IPS DF 19.7 (cell line): ENCODE data around the gene LPIN3.
"Not testable (repeated sequence)": the region's sequence is repeated elsewhere in the genome, so short reads cannot be mapped to it uniquely, and the experiment has no call there.

Source experiments
- DNase-seq: peaks from one replicate; pipeline ENCODE4 v3.0.0-alpha.2; 2013; ENCODE audit warnings: low read depth, low spot score

LPIN3 gene, protein sequence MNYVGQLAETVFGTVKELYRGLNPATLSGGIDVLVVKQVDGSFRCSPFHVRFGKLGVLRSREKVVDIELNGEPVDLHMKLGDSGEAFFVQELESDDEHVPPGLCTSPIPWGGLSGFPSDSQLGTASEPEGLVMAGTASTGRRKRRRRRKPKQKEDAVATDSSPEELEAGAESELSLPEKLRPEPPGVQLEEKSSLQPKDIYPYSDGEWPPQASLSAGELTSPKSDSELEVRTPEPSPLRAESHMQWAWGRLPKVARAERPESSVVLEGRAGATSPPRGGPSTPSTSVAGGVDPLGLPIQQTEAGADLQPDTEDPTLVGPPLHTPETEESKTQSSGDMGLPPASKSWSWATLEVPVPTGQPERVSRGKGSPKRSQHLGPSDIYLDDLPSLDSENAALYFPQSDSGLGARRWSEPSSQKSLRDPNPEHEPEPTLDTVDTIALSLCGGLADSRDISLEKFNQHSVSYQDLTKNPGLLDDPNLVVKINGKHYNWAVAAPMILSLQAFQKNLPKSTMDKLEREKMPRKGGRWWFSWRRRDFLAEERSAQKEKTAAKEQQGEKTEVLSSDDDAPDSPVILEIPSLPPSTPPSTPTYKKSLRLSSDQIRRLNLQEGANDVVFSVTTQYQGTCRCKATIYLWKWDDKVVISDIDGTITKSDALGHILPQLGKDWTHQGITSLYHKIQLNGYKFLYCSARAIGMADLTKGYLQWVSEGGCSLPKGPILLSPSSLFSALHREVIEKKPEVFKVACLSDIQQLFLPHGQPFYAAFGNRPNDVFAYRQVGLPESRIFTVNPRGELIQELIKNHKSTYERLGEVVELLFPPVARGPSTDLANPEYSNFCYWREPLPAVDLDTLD

DNA sequence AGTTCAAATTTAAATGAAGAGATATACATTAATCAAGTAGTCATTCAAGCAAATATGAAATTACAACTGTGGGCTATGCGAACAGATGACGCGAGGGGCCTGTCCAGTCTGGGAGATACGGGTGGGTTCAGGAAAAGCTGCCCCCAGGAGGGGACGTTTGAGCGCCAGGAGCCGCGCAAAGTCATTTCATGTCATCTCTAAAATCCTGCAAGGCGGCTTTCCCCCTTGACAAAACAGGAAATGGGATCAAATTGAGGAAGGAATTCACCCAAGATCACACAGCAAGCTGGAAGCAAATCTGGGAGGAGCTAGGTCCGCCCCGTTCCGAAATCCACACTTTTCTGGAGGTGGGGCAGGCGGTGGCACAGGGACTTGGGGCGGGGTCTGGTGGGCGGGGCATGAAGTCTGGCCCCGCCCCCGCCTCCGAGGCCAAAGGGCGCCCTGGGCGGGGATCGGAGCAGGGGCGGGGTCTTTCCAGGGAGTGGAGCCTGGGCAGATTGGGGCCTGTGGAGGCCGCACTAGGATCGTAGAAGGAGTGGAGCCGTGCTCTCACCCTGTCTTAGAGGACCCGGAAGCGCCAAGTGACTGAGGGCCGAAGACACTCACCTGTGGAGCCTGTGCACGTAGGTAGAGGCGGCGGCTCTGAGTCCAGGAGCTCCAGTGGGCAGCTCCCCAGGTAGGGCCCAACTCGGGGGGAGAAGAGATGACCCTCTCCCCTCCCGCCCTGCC lies at the start of gene LPIN3:
Gene LPIN3, plus strand, starts transcription at position 495 of the 729 bp plus-strand sequence. CDS start 4,983 bp downstream, outside the sequence.
- peak; percentile 63 for DNase-seq

DNA sequence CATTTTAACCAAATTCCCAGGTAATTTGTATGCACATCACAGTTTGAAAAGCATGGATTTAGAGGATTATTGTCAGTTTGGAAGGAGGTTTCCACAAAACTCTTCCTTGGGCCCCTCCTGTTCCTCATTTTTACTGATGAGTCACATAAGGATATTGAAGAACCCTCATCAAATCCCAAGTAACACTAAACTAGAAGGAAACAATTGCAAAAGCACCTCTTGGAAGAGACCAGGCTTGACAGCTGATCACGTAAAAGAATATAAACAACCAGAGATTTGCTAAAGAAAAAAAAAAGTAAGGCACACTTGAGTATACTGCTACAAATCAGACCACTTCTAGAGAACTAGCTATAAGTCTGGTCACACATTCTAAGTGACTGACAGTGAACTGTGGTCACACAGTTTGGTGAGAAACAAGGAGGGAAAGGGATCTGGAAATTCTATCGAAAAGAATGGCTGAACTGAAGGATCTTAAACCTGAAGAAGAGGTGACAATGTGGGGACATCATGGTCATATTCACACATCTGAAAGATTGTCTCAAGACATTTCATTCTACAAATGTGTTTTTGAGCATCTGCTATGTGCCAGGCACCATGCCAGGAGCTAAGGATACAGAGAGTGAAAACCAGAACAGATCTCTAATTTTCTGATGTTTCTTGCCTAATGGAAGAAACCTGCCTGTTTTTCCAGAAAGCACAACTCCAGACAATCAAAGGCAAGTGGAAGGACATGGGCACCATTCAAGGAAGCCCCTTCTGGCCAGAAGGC lies 47.2 kb upstream of the LPIN3 start:
- no peak for DNase-seq

DNA sequence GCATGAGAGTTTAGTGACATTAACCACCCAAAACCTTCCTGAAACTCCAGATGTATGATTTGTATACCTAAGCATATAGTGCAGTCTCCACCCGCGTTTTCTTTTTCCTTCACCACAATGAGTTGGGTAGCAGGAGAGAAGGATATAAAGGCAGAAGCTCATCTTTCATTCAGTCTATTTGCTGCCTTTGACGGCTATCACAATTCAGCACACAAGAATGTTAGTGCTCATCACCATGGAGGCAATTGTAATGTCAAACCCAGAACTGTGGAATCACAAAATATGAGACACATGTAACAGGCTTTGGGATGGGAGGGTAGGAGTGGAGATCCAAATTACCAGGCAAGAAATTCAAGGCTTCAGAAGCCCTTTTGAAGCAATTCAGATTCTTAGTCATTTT lies 40.7 kb upstream of the LPIN3 start:
- no peak for DNase-seq

DNA sequence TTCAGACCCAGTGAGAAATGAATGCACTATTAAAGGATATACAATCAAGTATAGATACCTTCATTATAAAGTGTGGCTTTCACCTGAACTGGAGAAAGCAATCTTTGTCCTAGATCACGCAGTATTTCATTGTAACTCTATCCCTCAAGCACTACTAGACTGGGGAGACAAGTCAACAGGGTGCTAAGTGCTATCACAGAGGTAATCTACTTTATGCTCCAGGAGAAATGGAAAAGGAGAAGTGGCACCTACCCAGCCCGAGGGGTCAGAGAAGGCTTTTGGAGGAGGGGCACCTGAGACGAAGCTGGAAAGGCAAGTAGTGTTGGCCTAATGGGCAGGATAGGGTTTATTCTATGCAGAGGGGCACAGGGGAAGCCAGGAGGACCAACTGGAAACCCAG lies 40.2 kb upstream of the LPIN3 start:
- no peak for DNase-seq

DNA sequence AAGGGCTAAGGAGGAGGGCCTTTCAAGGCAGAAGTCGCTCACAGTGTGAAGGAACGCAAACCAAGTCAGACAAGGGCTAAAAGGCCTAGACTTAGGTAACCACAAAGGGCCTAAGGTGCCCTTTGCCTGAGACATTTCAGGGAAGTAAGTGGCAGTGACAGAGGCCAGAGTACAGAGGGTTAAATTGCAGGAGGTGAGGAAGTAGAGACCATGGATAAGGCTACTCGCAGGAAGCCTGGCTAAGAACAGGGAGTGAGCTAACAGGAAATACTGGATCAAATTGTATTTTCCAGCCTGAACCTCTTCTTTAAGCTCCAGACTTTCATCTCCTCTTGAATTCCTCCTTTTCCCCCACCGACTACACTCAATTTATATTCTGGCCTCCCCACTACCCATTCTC lies 39.7 kb upstream of the LPIN3 start:
- no peak for DNase-seq

DNA sequence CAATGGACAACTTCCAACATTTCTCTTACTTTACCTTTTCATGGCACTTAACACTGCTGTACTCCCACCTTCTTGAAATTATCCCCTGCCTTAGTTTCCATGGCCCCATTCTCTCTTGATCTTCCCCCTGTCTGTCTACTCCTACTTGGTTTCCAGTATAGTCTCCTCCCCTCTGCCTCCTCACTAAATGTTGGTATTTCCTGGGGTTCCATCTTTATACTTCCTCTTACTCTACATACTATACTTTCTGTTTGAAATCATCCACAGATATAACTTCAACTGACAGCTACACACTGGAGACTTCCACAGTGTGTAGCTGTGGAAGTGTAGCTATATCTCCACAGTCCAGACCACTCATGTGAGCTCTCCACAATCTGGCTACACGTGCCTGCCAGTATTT lies 36.6 kb upstream of the LPIN3 start:
- no peak for DNase-seq

DNA sequence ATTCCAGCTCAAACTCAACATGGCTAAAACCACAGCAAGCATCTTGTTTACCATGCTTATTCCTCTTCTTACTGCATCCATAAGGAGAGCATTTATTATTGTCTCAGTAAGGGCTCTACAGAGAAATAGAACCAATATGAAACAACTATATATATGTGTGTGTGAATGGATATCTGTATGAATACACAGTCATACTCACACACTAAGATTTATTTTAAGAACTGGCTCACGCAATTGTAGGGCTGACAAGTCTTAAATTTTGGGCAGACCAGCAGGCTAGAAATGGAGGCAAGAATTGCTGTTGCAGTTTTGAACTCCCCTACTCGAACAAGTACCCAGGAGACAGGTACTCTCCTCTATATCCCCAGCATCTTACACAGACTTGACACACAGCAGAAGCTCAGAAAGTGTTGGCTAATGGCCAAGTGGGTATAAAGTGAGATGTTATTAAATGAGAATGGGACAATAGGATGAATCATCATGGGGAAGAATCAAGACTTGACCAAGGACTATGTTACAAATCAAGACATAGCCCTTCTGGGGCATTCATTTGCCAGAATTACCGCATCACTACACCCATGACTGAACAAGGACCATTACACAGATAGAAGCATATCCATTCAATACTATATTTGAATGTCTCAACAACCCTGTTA lies 36.1 kb upstream of the LPIN3 start:
- DNase-seq = no peak

DNA sequence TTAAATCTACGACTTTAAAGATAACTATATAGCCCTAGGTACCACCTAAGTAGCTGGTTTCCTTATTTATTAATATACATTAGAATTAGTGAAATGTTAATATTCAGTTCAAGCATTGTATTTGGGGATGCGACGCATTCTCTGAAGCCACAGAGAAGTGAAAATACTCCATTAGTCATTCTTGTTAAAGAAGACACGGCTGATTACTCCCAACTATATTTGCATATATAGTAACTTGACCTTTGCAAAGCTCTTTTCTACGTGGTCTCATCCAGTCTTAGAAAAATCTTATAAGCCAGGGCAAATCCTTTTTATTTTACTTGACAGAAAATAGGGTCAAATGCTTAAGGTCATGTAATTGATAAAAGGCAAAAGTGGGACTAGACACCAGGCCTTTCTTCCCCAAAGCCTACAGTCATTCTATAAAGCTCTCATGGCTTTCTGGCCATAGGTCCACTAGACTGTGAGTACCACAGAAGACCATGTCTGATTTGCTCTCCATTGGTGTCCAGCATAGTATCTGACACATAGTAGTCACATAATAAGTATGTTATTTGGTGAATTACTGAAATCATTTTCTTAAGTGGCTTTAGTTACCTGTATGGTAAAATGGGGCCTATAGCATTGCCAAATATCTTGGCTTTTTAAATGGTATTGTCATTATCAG lies 34.4 kb upstream of the LPIN3 start:
- no peak for DNase-seq

DNA sequence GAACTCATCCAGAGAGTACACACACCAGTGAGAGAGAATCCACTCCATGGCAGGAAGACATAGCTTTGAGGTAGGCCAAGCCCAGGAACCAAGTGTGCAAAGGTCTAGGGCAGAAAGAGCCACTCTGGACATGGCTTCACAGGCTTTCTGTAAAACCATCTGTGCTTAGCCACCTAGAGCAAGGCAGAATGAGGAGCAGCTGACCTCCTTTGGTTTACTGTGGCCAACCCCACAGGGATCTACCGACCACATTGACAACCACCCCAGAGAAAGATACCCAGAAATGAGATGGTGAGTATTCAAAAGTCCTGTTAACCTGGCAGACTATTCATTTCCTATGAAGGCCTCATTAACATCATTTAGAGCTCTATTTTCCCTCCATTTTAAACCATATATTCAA lies 33.6 kb upstream of the LPIN3 start:
- no peak for DNase-seq

DNA sequence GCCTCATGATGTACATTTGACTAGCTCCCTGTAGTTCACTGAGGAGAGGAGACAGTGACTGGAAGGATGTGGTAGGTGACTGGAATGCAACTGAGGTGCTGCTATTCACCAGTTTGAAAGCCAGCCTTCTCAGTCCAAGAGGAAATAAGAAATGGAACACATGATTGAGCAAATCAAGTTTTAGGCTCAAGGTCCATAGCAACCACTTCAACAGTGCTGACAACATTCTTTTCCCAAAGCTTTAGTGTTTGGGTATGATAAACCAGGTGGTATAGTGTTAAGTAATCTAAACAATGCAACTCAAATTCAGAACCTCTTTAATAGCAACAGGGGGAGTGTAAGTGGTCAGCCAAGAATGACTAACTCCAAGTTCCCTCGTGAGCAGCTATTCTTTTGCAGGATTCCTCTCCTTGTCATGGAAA lies 32.3 kb upstream of the LPIN3 start:
- no peak for DNase-seq

DNA sequence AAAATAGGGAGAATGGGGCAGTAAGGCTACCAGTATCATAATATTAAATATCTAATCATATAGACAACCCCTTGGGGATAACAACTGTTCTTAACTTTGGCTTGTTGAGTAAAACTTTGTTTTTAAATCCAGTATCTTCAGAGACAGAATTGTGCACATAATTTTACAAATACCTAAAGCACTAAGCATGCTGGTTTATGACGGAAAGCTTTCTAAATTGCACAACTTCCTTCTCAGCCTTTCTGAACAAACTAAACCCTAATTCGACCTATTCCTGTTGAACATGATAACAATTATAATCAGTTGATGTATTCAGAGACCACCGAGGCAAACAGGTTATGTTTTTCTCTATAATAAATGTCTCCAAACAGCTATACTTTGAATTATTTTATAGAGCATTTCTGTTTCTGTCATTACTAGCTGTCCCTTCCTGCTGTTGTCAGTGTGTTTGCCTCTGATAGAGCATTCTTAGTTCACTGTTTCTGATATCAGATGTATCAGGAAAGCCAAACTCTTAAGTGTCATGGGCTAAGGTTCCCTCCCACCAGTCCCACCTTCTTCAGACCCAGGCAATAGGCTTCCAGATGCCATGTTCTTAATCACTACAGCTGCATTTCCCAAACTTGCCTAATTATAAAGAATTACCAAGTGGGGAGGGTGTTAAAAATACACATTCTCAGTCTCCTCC lies 31.8 kb upstream of the LPIN3 start:
- DNase-seq = no peak

DNA sequence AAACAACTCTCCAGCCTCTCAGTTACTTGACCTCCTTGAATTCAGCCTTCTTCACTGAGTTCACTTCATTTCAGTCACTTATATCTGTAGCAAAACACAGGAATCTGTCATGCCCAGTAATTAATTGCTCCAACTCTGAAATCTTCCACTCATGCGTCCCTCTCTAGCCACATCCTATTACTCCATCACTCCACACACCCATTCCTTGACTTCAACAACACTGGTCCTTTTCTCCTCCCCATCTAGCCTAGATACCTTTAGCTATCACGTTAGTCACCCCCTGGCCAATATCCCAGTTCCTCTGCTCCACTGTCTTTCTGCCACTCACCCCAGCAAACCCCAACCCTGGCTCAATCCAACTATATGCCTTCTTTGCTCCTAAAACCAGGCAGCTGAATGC lies 30.8 kb upstream of the LPIN3 start:
- DNase-seq = no peak

DNA sequence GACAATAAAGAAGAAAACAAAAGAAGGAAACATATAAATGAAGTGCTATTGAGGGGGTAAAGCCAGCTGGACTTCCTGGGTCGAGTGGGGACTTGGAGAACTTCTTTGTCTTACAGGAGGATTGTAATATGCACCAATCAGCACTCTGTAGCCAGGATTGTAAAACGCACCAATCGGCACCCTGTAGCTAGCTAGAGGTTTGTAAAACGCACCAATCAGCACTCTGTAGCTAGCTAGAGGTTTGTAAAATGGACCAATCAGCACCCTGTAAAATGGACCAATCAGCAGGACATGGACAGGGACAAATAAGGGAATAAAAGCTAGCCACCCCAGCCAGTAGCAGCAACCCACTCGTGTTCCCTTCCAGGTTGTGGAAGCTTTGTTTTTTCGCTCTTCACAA lies 28.6 kb upstream of the LPIN3 start:
- not testable (repeated sequence) for DNase-seq

DNA sequence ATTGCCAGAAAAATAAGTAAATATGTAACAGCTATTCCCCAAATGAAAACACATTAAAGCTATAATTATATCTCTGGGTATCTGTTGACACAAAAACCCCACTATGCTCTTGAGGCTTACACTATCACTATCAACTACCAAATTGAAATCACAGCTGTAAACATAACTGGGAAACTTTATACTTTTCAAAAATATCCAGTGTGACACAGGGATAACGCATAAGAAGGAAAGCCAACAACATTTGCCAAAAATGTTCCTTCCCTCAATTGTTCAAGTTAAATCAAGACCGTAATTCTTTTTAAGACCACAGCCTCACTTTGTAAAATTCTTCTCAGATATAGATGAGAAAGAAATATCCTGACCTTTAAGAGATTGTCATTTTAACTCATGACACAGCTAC lies 26.2 kb upstream of the LPIN3 start:
- no peak for DNase-seq

DNA sequence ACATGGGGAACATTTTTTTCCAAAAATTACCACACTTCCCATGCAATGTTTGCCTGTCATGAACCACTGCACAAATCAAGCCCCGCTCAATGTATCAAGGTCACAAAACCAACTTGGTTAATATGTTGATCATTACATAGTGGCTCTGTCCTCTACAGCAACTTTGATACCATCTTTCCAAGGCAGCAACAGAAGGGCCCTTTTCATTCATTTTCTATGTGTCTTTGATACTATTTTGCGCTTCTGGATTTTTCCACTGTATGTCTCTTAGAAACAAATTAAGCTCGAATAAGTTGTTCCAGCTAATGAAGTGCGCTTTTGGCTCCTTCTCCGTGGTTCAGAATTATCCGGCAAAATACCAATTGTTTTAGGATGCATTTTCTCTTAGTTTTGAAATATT lies 24.6 kb upstream of the LPIN3 start:
- no peak for DNase-seq

DNA sequence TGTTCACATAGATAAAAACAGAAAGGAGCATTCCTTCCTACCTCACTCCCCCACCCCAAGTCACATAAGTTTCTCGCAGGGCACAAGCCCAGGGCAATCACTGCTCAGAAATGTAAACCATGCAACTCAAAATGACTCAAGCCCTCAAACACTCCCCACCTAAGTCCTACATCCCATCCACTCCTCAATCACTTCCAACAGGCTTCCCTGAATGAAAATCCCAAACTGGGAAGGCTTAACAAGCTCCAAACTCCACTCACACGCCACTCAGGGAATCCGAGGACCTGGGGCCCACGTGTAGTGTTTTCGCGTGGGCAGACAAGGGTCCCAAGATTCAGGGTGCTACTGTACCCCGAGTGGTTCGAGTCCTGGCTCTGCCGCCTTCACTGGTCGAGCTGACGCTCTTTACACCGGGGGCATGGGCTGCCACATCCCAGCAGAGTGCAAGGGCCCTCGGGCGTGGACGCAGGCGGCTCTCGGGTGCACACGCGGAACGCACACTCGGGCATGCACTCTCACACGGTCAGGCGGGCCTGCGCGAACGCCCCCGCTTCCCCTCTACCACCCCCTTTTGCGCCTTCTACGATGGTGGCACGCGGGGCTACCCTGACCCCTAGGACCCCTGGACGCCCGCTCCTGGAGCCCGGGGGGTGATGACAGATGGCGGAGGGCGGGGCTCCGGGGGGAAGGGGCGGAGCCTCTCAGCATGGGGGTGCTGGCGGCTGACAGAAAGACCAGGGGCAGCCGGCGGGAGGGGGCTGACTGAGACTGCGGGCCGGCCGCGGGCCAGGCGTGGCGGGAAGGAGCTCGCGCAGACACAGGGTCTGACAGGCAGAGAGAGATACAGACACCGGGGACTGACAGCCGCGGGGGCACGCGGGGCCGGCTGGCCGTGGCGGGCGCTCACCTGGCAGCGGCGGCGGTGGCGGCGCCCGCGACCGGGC lies 23.7 kb upstream of the LPIN3 start:
- no peak for DNase-seq

DNA sequence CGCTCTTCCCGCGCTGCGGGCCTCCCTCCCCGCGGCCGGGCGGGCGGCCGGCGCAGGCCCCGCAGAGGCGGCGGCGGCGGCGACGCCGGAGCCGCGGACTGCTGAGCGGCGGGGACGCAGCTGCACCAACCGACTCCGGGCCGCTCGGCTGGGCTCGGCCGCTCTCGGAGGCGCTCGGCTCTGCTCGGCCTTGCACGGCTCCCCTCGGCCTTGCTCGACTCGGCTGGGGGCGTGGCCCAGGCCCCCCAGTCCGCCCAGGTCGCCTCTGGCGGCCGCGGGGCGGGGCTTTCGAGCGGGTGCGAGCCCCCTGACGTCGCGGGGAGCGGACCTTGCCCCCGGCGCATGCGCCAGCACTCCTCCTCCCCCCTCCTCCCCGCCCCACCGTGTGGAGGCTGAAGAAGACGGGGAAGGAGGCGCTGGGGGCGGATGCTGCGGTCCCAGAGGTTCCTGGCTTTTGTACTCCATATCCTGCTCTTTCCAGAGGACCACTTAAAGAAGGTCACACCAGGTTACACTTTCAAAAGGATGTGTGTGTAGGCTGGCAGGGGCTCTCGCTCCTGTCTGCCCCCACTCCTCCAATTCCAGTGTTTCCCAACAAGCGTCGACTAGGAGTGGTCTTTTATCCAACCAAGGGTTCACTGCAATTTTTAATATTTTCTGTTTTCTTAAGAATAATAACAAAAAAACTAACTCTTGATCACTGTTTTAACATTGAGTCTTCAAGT lies 22.9 kb upstream of the LPIN3 start, which contains the start of gene ZHX3:
Gene ZHX3, minus strand, starts transcription at position 186 of the 725 bp plus-strand sequence. CDS start 112,815 bp downstream, outside the sequence.
- peak; percentile 52 for DNase-seq

DNA sequence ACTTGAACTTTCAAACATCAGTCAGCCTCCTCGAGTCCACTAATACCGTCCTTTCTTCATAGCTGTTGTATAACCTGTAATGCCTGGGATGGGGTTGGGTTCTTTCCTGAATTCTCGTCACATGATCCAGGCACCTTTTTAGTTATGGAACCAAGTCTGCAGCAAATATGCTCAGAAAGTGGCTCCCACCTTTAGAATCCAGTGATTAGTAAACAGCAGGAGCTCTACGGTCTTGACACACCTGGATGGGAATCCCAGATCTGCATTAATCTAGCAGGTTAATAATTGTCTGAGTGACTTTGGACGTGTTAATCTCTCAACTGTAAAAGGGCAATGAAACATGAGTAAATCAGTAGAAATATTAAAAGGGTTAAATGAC lies 22.4 kb upstream of the LPIN3 start:
- no peak for DNase-seq
